Fibroblast of skin of scalp (primary cell): Measurements from ENCODE around the gene SH3BP5.

Experiments
- DNase-seq: peaks from one replicate; pipeline ENCODE4 v3.0.0-alpha.2; 2013

The SH3BP5 gene

GRCh38 chr3:15347063-15347736, 14.8 kb upstream of the SH3BP5 start:
- no peak for DNase-seq

GRCh38 chr3:15346516-15346915, 14.1 kb upstream of the SH3BP5 start:
- DNase-seq: no peak

- no peak for DNase-seq
Measured at GRCh38 chr3:15345608-15346137, 13.3 kb upstream of the SH3BP5 start.

DNA sequence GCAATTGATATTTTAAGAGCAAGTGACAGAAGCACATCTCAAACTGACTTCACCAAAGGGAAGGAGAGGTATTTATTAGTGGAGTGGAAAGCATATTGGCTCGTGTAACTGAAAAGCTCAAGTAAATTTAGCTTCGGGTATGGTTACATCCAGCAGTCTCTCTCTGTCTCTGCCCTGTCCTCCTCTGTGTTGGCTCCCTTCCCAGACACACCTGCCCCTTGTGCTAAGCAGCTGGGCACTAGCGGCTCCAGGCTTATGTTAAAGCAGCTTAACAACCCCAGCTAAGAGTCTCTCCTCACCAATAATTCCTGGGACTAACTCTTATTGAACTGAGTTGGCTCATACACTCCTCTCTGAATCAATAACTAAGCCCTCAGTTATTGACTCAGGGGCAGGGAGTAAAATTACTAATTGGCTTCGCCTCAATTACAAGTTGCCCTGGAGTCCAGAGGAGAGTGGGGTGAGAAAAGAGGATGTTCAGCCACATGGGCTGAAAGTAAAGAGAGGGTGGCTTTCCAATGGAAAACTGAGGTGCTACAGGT, 12.8 kb upstream of the SH3BP5 start:
- DNase-seq: no peak

DNA sequence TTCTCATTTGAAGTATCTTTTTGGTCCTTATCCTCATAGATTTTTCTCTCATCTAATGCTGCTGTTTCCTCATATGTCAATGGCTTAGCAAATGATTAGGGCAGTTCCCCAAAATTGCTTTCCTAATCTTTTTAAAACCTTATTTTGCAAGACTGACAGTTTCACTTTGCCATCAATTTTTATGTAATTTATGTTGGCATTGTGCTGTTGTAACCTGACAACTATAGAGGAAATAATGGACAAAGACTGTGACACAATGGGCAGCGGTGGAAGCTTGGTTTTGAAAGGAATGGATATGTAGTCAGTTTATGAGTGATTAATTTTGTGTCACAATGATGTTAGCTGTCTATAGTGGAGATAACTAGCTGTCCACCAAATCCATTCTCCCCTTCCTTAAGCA, 10.6 kb upstream of the SH3BP5 start:
- DNase-seq: no peak

DNA sequence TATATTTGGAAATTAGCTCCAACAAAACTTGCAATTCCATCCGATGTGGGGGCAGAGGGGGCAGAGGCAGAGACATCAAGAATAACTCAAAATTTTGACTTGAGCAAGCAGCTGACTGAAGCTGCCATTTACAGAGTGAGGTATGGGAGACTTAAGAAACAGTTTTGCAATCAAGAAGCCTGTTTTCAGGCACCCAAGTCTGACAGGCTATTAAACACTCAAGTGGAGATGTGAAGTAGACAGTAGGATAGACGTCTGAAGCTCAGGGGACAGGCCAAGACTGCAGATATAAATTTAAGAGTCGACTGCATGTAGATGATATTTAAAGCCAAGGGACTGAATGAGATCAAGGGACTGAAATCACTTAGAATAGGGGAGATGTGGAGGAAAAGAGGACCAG, 9.9 kb upstream of the SH3BP5 start:
- DNase-seq: no peak

DNA sequence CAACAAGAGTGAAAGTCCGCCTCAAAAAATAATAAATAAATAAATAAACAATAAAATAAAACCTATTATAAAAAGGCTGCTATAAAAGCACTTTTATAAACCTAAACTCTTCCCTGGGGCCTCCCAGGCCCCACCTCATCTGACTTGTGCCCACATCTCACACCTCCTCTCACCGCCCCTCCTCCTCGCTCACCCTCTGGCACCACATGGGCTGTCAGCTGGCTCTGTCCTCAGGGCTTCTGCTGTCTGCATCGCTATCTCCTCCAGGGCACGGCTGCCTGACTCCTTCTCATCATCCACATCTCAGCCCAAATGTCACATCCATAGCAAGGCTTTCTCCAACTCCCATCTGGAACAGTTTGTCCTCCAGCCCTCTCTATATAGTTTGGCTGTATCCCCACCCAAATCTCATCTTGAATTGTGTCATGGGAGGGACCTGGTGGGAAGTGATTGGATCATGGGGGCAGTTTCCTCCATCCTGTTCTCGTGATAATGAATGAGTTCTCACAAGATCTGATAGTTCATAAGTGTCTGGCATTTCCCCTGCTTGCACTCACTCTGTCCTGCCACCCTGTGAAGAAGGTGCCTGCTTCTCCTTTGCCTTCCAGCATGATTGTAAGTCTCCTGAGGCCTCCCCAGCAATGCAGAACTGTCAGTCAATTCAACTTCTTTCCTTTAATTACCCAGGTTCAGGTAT, 8.8 kb upstream of the SH3BP5 start:
- DNase-seq: no peak

GRCh38 chr3:15339786-15340215, 7.4 kb upstream of the SH3BP5 start:
- DNase-seq: peak; percentile 59

DNA sequence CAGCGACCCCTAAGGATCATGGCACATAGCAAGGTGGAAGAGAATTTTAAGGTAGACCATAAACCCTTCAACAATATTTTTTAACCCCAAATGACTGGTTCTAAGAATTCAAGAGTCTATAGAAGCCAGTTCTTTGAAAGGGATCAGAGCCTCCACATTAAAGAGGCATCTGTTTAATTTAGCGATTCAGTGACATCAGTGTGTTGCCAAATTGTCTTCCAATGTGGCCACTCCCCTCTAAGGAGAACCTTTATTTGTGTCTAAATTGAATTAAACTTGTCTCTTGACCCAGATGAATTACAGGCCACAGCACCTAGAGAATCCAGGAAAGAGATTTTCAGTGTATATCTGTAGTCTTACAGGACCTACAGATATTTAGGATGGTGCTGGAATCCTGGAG, 6.6 kb upstream of the SH3BP5 start:
- DNase-seq: no peak

DNA sequence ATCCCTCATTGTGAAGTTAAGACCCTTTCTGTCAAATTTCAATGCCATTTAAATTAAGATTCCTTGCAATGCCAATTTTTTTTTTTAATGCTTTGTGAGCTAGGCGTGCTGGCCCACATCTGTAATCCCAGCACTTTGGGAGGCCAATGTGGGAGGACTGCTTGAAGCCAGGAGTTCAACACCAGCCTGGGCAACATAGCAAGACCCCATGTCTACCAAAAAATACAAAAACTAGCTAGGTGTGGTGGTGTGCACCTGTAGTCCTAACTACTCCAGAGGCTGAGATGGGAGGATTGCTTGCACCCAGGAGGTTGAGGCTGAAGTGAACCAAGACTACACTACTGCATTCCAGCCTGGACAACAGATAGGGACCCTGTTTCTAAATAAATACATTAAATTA, 5.6 kb upstream of the SH3BP5 start:
- no peak for DNase-seq

DNA sequence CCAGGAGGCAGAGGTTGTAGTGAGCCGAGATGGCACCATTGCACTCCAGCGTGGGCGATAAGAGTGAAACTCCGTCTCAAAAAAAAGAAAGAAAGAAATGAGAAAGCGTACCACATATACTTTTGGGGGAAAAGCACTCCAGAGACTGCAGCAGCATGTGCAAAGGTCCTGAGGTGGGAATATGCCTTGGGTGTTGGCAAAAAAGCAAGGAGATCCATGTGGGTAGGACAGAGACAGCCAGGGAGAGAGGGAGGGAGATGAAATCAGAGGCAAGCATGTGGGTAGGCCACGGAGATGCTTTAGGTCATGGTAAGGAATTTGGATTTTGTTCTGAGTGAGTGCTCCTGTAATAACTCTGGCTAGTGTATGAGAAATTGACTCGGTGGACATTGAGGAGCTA, 3.7 kb upstream of the SH3BP5 start:
- no peak for DNase-seq

DNA sequence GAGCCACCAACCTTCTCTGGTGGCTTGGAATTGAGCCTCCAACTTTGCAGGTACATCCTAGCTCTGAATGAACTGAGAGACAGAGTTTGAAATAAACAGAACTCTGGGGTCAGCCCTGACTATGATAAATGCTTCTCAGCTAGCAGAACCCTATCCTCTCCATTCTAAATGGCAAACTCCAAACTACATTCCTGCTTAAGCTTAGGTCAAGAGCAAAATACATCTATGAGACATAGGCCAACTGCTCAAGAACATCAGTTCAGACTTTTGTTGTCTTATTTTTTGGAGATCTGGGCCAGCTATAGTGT, 1.5 kb upstream of the SH3BP5 start:
- DNase-seq: no peak

GRCh38 chr3:15333099-15333955, 941 bp upstream of the SH3BP5 start:
- DNase-seq: no peak

DNA sequence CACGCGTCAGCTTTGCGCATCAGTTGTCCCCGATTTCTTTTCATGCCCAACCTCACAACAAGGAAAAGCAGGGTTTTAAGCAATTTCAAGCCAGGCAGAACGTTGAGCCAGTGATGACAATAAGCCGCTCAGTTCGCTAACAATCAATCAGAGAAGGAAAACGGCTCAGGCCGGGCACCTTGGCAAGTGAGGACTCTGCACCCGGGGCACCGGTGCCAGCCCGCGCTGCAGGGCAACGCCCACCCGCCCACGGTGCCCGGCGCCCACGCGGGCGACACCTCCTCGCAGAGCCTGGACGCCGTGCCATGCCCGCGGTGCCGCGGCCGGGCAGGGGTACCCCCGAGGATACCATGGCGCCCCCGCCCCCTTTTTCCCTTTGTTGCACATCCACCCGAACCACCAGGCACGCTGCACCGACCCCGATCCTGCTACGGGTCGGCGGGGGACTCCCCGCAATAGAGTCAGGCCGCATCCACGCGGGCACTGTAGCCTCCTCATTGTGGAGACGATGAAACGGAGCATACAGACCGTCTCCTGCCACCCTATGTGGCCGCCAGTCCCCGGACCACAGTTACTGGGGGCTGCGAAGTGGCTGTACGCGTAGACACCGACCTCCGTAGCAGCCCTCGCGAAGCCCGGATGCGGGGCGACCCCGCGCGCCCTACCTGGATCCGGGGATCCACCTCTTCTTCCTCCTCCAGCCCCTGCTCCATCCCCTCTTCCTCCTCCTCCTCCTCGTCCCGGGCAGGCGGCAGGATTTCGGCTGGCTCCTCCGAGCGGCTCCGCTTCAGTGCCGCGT, 581 bp downstream of the SH3BP5 start:
- no peak for DNase-seq

- DNase-seq: no peak
Measured at GRCh38 chr3:15331072-15331605, 1.2 kb downstream of the SH3BP5 start.

DNA sequence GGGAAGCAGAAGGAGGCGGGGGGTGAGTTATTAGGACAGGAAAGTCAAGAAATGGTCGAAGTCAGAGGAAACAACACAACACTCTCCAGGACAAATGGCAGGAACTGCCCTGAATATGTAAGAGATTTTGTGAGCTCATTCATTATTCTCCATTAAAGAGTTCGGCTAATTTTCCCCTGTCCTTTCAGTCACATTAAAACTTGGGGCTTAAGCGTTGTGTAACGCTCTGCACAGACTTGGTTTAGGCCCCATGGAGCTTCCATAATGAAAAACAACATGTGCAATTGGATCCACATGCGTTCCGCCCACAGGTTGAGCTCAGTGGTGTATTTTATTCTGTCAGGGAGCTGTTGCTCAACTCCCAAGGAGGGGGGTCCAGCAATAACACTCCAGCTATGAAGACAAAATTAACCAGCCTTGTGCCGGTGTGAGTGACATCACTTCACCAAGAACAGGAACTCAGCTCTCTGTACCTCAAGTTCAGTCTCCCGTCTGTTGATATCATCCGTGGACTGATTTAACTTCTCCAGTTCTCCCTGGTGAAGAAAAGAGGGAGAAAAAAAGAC, 2.3 kb downstream of the SH3BP5 start:
- DNase-seq: peak; percentile 87

DNA sequence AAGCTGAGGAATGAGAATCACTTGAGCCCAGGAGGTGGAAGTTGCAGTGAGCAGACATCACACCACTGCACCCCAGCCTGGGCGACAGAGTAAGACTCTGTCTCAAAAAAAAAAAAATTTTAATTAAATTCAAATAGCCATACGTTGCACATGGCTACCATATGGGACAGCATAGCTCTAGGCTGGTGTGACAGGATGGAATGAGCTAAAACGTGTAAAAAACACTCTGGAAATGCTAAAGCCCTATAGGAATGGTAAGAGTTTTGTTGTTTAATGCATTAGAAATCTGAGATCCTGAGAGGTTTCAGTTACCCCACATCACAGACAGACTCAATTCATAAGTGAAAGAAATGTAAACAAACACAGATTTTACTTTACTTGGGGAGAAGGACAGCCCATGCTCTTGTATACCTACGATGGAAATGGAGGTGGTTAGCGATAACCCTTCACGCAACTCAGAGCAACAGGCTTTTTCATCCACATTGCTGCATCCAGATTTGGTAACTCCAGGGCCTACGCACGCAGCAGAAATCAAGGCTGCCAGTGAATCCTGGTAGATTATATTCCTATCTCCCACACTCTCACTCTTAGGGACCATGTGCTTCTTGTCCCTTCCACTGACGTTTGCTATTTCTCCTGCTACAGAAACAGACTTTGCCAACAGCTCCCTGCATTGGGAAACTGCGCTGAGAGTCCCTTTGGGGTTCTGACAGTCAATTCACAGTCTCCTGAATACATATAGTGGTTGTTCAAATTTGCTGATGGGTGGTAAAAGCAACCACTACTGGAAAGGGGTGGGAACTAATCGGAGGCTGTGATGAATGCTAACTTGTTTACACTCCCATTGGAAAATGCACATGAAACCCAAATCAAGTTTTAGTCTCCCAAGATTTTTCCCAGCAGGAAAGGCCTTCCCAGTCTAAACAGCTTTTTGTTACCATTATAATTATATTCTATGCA, 3.1 kb downstream of the SH3BP5 start:
- DNase-seq: no peak

- DNase-seq: peak; percentile 26
Measured at GRCh38 chr3:15327941-15328340, 4.4 kb downstream of the SH3BP5 start.

- DNase-seq: no peak
Measured at GRCh38 chr3:15326673-15327072, 5.7 kb downstream of the SH3BP5 start.

- no peak for DNase-seq
Measured at GRCh38 chr3:15326037-15326436, 6.3 kb downstream of the SH3BP5 start.
